Activated CD8-positive, alpha-beta T cell treated with anti-CD3 and anti-CD28 coated beads for 36 hours (primary cell): ENCODE results near the gene TRIM59. TPM values are rescaled to one million over a fixed set of nuclear protein-coding genes. Genes with fewer than 3 reads are reported as not detected.
A peak's percentile ranks its signal among the peaks of the same experiment; 100 is the strongest.

Experiments used
- ATAC-seq: fragments of 200-7000 bp; cut with Tn5 transposase; one replicate; pipeline ENCODE4 v1.10.0; 2021; ENCODE audit warnings: mild to moderate bottlenecking, moderate library complexity
- CTCF ChIA-PET: fragments of 350-600 bp; sonication (Branson Sonifier 250); formaldehyde crosslinking; loops from one replicate; lab custom pipeline; 2021; ENCODE audit warnings: antibody characterized with exemption; lab: Charles Lee
- POLR2A ChIA-PET: fragments of 350-600 bp; sonication (Branson Sonifier 250); formaldehyde crosslinking; loops from one replicate; lab custom pipeline; 2021; ENCODE audit warnings: antibody characterized with exemption; lab: Charles Lee
- DNase-seq: peaks from one replicate; pipeline ENCODE4 v3.0.0-alpha.2; 2020
- H3K27ac Mint-ChIP-seq: one replicate; pipeline ENCODE4 v1.8.0; 2021; ENCODE audit warnings: mild to moderate bottlenecking, mixed read lengths
- H3K27me3 Mint-ChIP-seq: one replicate; pipeline ENCODE4 v1.8.0; 2021; ENCODE audit warnings: mixed read lengths
- H3K36me3 Mint-ChIP-seq: one replicate; pipeline ENCODE4 v1.8.0; 2021; ENCODE audit warnings: low read depth, mixed read lengths
- H3K4me1 Mint-ChIP-seq: one replicate; pipeline ENCODE4 v1.8.0; 2021; ENCODE audit warnings: low read depth, mixed read lengths
- H3K4me3 Mint-ChIP-seq: one replicate; pipeline ENCODE4 v1.8.0; 2021; ENCODE audit warnings: mild to moderate bottlenecking, moderate library complexity, mixed read lengths
- H3K9me3 Mint-ChIP-seq: one replicate; pipeline ENCODE4 v1.8.0; 2021; ENCODE audit warnings: mixed read lengths
- CTCF ChIP-seq: fragments of 200-600 bp; IDR thresholded peaks from one replicate; pipeline ENCODE4 v1.8.0; 2022; ENCODE audit warnings: antibody characterized with exemption, mild to moderate bottlenecking
- intact Hi-C: fragments of 100-400 bp; cut with micrococcal nuclease; formaldehyde crosslinking; loops from one replicate; pipeline ENCODE4 v1.10.0; 2022
- total RNA-seq, 2 experiments: library from RNA; stranded (reverse); gene quantifications; one replicate each; pipeline ENCODE4 v1.2.3, GENCODE V29; 2021

TRIM59 gene
- total RNA-seq, 2 experiments from 2014 or later: 27.0 to 27.8 TPM

GRCh38 chr3:160400702-160401150 lies 48.9 kb downstream of the TRIM59 start:
- POLR2A ChIA-PET: interaction anchor here (1.0 to 2.2 kb wide), 11 partner anchors 8 to 49 kb away, joined by 3 to 28 read pairs (median 6); partner anchors contain the start of gene TRIM59
- peaks cover 6% of the 10 kb centered on the region for H3K27me3 Mint-ChIP-seq
- H3K4me3 Mint-ChIP-seq: peak overlapping the region; percentile 95
- H3K9me3 Mint-ChIP-seq: no peaks in the 10 kb centered on the region
- CTCF ChIA-PET: interaction anchor here (1.6 kb wide), 1 partner anchor 12 kb away, joined by 11 read pairs; no protein-coding TSS in a partner anchor
- H3K36me3 Mint-ChIP-seq: peaks cover 47% of the 10 kb centered on the region
- peaks cover 25% of the 10 kb centered on the region for H3K4me1 Mint-ChIP-seq
- DNase-seq (peak; percentile 14), ATAC-seq (no peak)
- H3K27ac Mint-ChIP-seq: peak overlapping the region; percentile 99
- TF ChIP-seq CTCF: no peak
- intact Hi-C loops: loop anchor here (5.0 kb wide), 1 partner anchor 42 kb away; no protein-coding TSS in a partner anchor

DNA sequence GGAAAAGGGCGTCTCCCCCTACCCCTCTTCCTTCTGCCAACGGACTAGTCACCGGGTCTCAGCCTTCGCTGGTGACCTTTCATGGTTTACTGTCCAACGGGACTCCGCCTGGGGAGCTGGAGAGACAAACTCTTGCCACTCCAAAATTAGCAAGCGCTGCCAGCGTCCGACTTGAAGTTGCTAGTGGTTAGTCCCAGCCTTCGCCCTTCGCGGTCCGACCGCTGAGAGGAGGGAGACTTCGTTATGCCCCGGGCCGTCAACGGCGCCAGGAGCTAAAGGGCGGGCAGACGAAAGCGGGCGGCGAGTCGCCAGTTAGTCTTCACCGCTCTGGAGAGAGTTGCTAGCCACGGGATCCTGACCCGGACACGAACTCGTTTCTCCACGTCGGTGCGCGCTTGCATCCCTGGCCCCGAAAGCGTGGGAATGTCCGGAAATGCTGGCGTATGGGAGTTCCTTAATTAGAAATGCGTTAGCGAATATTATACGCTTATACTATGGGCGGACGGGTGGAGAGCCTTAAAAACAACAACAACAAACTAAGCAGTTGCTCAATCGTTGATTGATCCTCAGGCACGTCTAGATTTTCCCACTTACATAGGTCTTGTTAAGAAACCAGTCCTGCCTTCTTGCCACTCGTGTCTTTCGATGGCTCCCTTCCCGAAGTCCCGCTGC lies 49.4 kb downstream of the TRIM59 start:
- TF ChIP-seq CTCF: no peak
- Mint-ChIP-seq H3K27ac (peak overlapping the region; percentile 99), H3K27me3 (peaks cover 6% of the 10 kb centered on the region), H3K36me3 (peaks cover 44% of the 10 kb centered on the region), H3K4me1 (peaks cover 25% of the 10 kb centered on the region), H3K9me3 (no peaks in the 10 kb centered on the region), H3K4me3 (peak overlapping the region; percentile 95)
- peak; percentile 4 for ATAC-seq
- intact Hi-C loops: loop anchor here (5.0 kb wide), 1 partner anchor 42 kb away; no protein-coding TSS in a partner anchor
- DNase-seq: peak; percentile 50
- CTCF ChIA-PET: interaction anchor here (1.8 kb wide), 1 partner anchor 13 kb away, joined by 6 read pairs; no protein-coding TSS in a partner anchor
- POLR2A ChIA-PET: interaction anchor here (0.9 to 2.2 kb wide), 16 partner anchors 8 to 411 kb away, joined by 3 to 28 read pairs (median 4); partner anchors contain the start of gene TRIM59

DNA sequence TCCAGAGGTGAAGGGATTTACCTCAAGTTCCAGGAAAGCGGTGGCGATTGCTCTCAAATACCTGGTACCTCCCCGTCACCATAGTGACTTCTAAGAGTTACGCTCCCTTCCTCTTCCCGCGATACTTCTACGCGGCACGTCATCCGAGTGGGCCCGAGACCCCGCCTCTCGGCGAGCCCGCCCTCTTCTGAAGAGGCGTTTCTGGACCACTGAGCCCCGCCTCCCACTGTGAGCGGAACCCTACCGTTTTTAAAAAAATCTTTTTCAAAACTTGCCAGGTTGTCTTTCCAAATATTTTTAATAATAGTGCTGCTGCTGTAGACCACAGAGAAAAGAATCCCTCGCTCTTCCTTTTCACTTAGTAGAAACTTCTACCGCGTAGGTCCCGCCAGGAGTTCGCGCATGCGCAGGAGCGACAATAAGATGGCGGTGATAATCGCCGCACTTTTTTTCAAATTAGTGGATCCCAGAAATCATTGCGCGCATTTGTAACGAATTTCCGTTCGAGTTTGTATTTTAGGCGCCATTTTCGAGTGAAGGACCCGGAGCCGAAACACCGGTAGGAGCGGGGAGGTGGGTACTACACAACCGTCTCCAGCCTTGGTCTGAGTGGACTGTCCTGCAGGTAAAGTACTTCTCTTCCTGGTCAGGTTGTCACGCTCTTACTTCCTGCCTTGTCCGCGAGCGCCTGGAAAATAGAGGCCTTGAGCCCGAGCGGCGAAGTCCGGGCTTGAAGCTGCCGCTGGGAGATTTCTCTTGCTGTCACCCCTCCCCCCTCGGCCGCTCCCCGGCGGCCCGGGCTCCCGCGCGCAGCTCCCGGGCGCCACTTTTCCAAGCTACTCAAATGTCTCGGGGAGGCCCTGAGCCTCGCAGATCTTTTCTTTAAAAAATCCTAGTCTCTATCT lies 50.2 kb downstream of the TRIM59 start, which contains the start of the genes IFT80 and SMC4:
Gene IFT80, minus strand, starts transcription at position 101 of the 905 bp plus-strand sequence. CDS start 14,625 bp downstream, outside the sequence.
Gene SMC4, plus strand, starts transcription at position 526 of the 905 bp plus-strand sequence. CDS start 1,177 bp downstream, outside the sequence.
- ChIA-PET POLR2A (interaction anchor here (0.5 to 2.2 kb wide), 18 partner anchors 9 to 510 kb away, joined by 3 to 28 read pairs (median 4); partner anchors contain the start of gene TRIM59), CTCF (interaction anchor here (1.8 kb wide), 1 partner anchor 14 kb away, joined by 6 read pairs; no protein-coding TSS in a partner anchor)
- Mint-ChIP-seq H3K27me3 (peaks cover 6% of the 10 kb centered on the region), H3K4me3 (peak within 1 kb of the TSS; percentile 95), H3K27ac (peak within 1 kb of the TSS; percentile 99), H3K9me3 (no peaks in the 10 kb centered on the region), H3K4me1 (peaks cover 22% of the 10 kb centered on the region), H3K36me3 (peaks cover 41% of the 10 kb centered on the region)
- TF ChIP-seq CTCF: no peak
- intact Hi-C loops: loop anchor here (5.0 kb wide), 1 partner anchor 43 kb away; no protein-coding TSS in a partner anchor
- ATAC-seq (peak; percentile 97), DNase-seq (peak; percentile 97)

DNA sequence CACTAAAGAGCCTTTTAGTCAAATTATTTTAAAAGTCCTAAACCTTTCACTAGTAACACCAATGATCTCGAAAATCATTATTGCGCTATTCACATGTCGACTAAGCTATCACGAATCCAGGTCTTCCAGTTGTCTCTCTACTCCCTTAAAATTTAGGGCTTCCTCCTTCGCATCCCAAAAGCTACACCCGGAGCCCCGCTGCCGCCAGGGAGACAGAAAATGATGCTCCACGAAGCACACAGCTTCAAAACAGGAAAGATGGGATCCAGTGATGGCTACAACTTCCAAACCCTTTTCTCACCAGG lies 50.8 kb downstream of the TRIM59 start:
- ATAC-seq: no peak
- Mint-ChIP-seq H3K27me3 (peaks cover 6% of the 10 kb centered on the region), H3K4me3 (peak overlapping the region; percentile 95), H3K27ac (peak overlapping the region; percentile 99), H3K9me3 (no peaks in the 10 kb centered on the region), H3K4me1 (peaks cover 17% of the 10 kb centered on the region), H3K36me3 (peaks cover 36% of the 10 kb centered on the region)
- DNase-seq: no peak
- intact Hi-C loops: no loop called here
- POLR2A ChIA-PET: interaction anchor here (0.9 to 2.2 kb wide), 3 partner anchors 9 to 51 kb away, joined by 3 to 28 read pairs (median 6); partner anchors contain the start of gene TRIM59
- CTCF ChIA-PET: interaction anchor here (1.8 kb wide), 1 partner anchor 15 kb away, joined by 6 read pairs; no protein-coding TSS in a partner anchor
- TF ChIP-seq CTCF: no peak
